ENCODE data around the gene KRTAP10-4. TPM values are rescaled to one million over a fixed set of nuclear protein-coding genes. Genes with fewer than 3 reads are reported as not detected.
A peak's percentile ranks its signal among the peaks of the same experiment; 100 is the strongest.

Gene KRTAP10-4
- total RNA-seq, 1 donor from 2014 or later = not detected

GRCh38 chr21:44616591-44616926 is 43.0 kb downstream of the KRTAP10-4 start:
- Mint-ChIP-seq H3K9me3 (ENCODE audit: low read depth) (peaks cover 17% of the 10 kb centered on the region), H3K27me3 (ENCODE audit: low read depth) (peaks cover 56% of the 10 kb centered on the region), H3K4me1 (ENCODE audit: low read depth) (no peaks in the 10 kb centered on the region), H3K27ac (ENCODE audit: unreplicated experiment) (no peak overlapping the region), H3K4me3 (ENCODE audit: unreplicated experiment) (no peak overlapping the region), H3K36me3 (ENCODE audit: low read depth) (peaks cover 7% of the 10 kb centered on the region)
- TF ChIP-seq, protein P1, sequence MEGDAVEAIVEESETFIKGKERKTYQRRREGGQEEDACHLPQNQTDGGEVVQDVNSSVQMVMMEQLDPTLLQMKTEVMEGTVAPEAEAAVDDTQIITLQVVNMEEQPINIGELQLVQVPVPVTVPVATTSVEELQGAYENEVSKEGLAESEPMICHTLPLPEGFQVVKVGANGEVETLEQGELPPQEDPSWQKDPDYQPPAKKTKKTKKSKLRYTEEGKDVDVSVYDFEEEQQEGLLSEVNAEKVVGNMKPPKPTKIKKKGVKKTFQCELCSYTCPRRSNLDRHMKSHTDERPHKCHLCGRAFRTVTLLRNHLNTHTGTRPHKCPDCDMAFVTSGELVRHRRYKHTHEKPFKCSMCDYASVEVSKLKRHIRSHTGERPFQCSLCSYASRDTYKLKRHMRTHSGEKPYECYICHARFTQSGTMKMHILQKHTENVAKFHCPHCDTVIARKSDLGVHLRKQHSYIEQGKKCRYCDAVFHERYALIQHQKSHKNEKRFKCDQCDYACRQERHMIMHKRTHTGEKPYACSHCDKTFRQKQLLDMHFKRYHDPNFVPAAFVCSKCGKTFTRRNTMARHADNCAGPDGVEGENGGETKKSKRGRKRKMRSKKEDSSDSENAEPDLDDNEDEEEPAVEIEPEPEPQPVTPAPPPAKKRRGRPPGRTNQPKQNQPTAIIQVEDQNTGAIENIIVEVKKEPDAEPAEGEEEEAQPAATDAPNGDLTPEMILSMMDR (IDR thresholded peaks at IDR 0.05) = no peak
- DNase-seq (ENCODE audit: low spot score) = no peak

DNA sequence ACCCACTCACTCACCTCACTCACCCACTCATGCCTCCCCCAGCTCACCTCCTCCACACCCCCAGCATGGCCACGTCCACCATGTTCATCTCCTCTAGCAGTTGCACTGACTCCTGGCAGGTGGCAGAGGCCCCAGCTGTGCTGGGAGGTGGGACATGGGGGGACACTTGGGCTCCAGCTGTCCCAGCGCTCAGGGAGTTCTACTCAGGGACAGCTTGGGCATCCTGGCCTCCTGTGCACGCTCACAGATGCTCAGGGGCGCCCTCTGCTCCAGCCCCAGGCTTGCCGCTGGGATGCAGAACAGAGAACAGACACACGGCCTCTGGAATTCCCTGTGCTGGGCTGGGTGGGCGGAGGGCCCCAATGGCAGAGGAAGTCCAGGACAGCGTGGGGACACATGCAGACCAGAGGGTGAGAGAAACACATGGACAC is 43.6 kb downstream of the KRTAP10-4 start:
- peaks cover 17% of the 10 kb centered on the region for H3K9me3 Mint-ChIP-seq (ENCODE audit: low read depth)
- no peak overlapping the region for H3K27ac Mint-ChIP-seq (ENCODE audit: unreplicated experiment)
- H3K27me3 Mint-ChIP-seq (ENCODE audit: low read depth) = peaks cover 56% of the 10 kb centered on the region
- no peaks in the 10 kb centered on the region for H3K4me1 Mint-ChIP-seq (ENCODE audit: low read depth)
- peak; percentile 75 for DNase-seq (ENCODE audit: low spot score)
- TF ChIP-seq, protein P1 (IDR thresholded peaks at IDR 0.05) = no peak
- peaks cover 7% of the 10 kb centered on the region for H3K36me3 Mint-ChIP-seq (ENCODE audit: low read depth)
- H3K4me3 Mint-ChIP-seq (ENCODE audit: unreplicated experiment) = no peak overlapping the region

DNA sequence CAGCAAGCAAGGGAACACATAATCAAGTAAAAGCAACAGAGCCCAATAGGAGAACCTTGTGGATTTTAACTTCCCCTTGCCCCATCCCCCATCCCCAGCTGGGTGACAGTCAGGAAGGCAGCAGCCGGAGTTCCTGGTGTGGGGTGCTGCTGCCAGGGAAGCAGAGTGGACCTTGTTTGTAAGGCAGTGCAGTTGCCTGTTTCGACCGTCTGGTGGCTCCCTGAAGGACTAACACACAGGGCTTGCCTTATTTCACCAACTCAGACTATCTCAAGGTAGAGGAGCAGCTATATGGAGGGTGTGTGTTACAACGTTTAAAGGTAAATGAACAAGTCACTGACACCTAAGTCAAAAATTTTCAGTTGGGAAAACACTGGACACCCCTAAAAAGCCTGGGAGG is 45.0 kb downstream of the KRTAP10-4 start:
- TF ChIP-seq, protein P1 (IDR thresholded peaks at IDR 0.05) = peak; percentile 54
- Mint-ChIP-seq H3K9me3 (ENCODE audit: low read depth) (peaks cover 31% of the 10 kb centered on the region), H3K4me3 (ENCODE audit: unreplicated experiment) (no peak overlapping the region), H3K27ac (ENCODE audit: unreplicated experiment) (no peak overlapping the region), H3K27me3 (ENCODE audit: low read depth) (peaks cover 55% of the 10 kb centered on the region), H3K36me3 (ENCODE audit: low read depth) (peaks cover 9% of the 10 kb centered on the region), H3K4me1 (ENCODE audit: low read depth) (no peaks in the 10 kb centered on the region)
- DNase-seq (ENCODE audit: low spot score) = no peak

DNA sequence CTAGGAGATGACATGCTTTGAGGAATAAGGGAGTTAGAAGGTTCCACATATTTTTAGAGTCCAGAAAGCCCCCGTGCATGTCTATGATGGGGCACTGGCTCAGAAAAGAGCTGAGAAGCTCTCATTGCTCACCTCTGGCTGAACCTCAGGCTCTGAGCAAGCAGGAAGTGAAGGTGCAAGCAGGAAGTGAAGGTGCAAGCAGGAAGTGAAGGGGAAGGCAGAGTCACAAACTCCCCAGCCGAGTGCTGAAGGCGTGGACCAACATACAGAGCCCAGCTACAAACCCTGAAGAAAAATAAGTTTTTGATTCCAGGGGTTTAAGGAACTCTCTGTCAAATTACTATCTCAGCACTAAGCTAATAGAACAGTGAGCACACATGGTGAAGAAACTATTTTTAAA is 45.4 kb downstream of the KRTAP10-4 start:
- peaks cover 10% of the 10 kb centered on the region for H3K36me3 Mint-ChIP-seq (ENCODE audit: low read depth)
- no peak for DNase-seq (ENCODE audit: low spot score)

DNA sequence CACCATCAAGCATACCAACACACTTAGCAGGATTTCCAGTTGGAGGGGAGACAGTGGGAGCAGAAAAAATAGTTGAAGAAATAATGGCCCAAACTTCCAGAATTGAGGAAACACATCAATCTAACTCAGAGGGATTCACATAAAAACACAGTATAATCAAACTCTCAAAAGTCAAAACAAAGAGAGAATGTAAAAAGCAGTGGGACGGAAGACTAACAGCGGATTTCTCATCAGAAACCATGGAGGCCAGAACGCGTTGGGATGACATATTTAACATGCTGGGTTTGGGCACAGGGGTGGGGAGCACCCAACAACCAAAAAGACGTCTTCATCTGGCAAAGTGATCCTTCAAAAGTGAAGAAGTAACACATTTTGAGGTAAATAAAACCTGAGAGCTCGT is 46.4 kb downstream of the KRTAP10-4 start:
- Mint-ChIP-seq H3K4me3 (ENCODE audit: unreplicated experiment) (no peak overlapping the region), H3K4me1 (ENCODE audit: low read depth) (no peaks in the 10 kb centered on the region), H3K36me3 (ENCODE audit: low read depth) (peaks cover 12% of the 10 kb centered on the region), H3K27ac (ENCODE audit: unreplicated experiment) (no peak overlapping the region), H3K9me3 (ENCODE audit: low read depth) (peaks cover 45% of the 10 kb centered on the region), H3K27me3 (ENCODE audit: low read depth) (peaks cover 45% of the 10 kb centered on the region)
- no peak for DNase-seq (ENCODE audit: low spot score)
- TF ChIP-seq, protein P1 (IDR thresholded peaks at IDR 0.05) = no peak

More for the DNA sequence above, 45.4 kb downstream of the KRTAP10-4 start:
- Mint-ChIP-seq H3K9me3 (ENCODE audit: low read depth) (peaks cover 35% of the 10 kb centered on the region), H3K4me3 (ENCODE audit: unreplicated experiment) (no peak overlapping the region), H3K27ac (ENCODE audit: unreplicated experiment) (no peak overlapping the region), H3K27me3 (ENCODE audit: low read depth) (peaks cover 53% of the 10 kb centered on the region), H3K4me1 (ENCODE audit: low read depth) (no peaks in the 10 kb centered on the region)
- TF ChIP-seq, protein P1 (IDR thresholded peaks at IDR 0.05) = no peak

All from chondrocyte (in vitro differentiated cells).